ENCODE measurements around the gene COQ6.
"Not testable (repeated sequence)": the region's sequence is repeated elsewhere in the genome, so short reads cannot be mapped to it uniquely, and the experiment has no call there.

Gene COQ6

GRCh38 chr14:73997108-73997943, 47.2 kb downstream of the COQ6 start:
- H3K27ac ChIP-seq: peak overlapping the region; percentile 62
- TF ChIP-seq CTCF (IDR thresholded peaks at IDR 0.05): no peak

- H3K27ac ChIP-seq: peak overlapping the region; percentile 62
- no peak for TF ChIP-seq ZFX (IDR thresholded peaks at IDR 0.05; ENCODE audit: borderline replicate concordance)
- no peak for TF ChIP-seq CTCF (IDR thresholded peaks at IDR 0.05)
Observed at GRCh38 chr14:73997944-73998447, 47.9 kb downstream of the COQ6 start.

- H3K27ac ChIP-seq: peak overlapping the region; percentile 62
- TF ChIP-seq ZFX (IDR thresholded peaks at IDR 0.05; ENCODE audit: borderline replicate concordance): no peak
- TF ChIP-seq CTCF (IDR thresholded peaks at IDR 0.05): no peak
Observed at GRCh38 chr14:73998726-73999125, 48.6 kb downstream of the COQ6 start.

- H3K27ac ChIP-seq: not testable (repeated sequence)
Observed at GRCh38 chr14:74005664-74006063, 55.6 kb downstream of the COQ6 start.

- H3K27ac ChIP-seq: no peak overlapping the region
- no peak for TF ChIP-seq ZFX (IDR thresholded peaks at IDR 0.05; ENCODE audit: borderline replicate concordance)
- TF ChIP-seq CTCF (IDR thresholded peaks at IDR 0.05): no peak
Observed at GRCh38 chr14:74008843-74009499, 58.9 kb downstream of the COQ6 start.

Measured in 22Rv1 (cell line).